Measurements from ENCODE around the gene PHYKPL. TPM values are rescaled to one million over a fixed set of nuclear protein-coding genes. Genes with fewer than 3 reads are reported as not detected.

PHYKPL gene
- total RNA-seq, 1 experiment from 2014 or later = 41.7 TPM

- Mint-ChIP-seq H3K9me3 (no peaks in the 10 kb centered on the region; the same call in 1 of the 2 replicates), H3K36me3 (peaks cover 73% of the 10 kb centered on the region), H3K27ac (no peak overlapping the region), H3K4me3 (no peak overlapping the region), H3K27me3 (ENCODE audit: low read depth) (no peaks in the 10 kb centered on the region), H3K4me1 (peaks cover 13% of the 10 kb centered on the region)
- ChIA-PET POLR2A (interaction anchor here (1.0 kb wide), 1 partner anchor 11 kb away, joined by 4 read pairs; the partner anchor contains the start of gene HNRNPAB), CTCF (interaction anchor here (1.0 to 1.9 kb wide), 3 partner anchors 8 to 139 kb away, joined by 4 to 6 read pairs (median 5); no protein-coding TSS in a partner anchor)
- no peak for ATAC-seq
- no peak for TF ChIP-seq NR1H2 (CRISPR knock-in tag; IDR thresholded peaks at IDR 0.05)
- no peak for TF ChIP-seq SOX15 (CRISPR knock-in tag; IDR thresholded peaks at IDR 0.05)
- no peak for DNase-seq (ENCODE audit: low spot score)
These were observed 17.2 kb downstream of the PHYKPL start for GRCh38 chr5:178215280-178216002.

DNA sequence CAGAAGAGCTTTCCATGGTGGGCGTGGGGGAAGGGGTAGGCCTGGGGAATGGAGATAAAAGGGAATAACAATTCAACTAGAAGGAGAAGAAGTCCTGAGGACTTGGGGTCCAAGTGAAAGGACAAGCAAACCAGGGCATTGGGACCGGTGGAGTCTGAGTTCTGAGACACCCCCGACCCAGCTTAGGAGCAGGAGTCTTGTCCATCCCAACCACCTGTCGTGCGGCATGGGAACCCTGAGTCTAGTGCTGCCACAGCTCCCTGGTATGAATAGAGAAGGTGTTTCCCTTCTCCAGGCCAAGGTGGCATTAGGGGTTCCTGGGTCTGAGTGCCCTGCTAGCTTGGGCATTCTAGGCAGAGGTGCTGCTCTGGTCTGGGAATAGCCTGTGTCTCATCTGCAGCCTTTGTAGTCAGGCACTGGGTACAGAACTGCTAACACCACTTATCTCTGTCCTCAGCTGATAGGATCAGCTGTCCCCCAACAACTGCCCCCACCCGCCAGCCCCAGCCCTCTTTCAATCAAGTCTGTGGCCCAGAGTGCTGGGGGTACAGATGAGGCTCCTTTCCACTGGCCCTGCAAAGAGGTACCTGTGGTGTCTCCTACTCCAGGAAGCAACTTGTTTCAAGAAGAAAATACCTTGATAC lies 18.3 kb downstream of the PHYKPL start:
- no peak overlapping the region for H3K27ac Mint-ChIP-seq
- DNase-seq (ENCODE audit: low spot score) = no peak
- no peak for ATAC-seq
- TF ChIP-seq OVOL2 (CRISPR knock-in tag; IDR thresholded peaks at IDR 0.05; ENCODE audit: borderline replicate concordance) = no peak
- TF ChIP-seq JUN (CRISPR knock-in tag; IDR thresholded peaks at IDR 0.05) = no peak
- peak; percentile 70; the same call in 1 of the 2 replicates for TF ChIP-seq NFATC4 (CRISPR knock-in tag; IDR thresholded peaks at IDR 0.05)
- TF ChIP-seq PRRX2 (CRISPR knock-in tag; IDR thresholded peaks at IDR 0.05) = peak; percentile 11; the same call in 1 of the 2 replicates
- TF ChIP-seq ATF1 (CRISPR knock-in tag; IDR thresholded peaks at IDR 0.05) = no peak
- TF ChIP-seq, protein P1, sequence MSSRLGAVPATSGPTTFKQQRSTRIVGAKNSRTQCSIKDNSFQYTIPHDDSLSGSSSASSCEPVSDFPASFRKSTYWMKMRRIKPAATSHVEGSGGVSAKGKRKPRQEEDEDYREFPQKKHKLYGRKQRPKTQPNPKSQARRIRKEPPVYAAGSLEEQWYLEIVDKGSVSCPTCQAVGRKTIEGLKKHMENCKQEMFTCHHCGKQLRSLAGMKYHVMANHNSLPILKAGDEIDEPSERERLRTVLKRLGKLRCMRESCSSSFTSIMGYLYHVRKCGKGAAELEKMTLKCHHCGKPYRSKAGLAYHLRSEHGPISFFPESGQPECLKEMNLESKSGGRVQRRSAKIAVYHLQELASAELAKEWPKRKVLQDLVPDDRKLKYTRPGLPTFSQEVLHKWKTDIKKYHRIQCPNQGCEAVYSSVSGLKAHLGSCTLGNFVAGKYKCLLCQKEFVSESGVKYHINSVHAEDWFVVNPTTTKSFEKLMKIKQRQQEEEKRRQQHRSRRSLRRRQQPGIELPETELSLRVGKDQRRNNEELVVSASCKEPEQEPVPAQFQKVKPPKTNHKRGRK (CRISPR knock-in tag; IDR thresholded peaks at IDR 0.05; ENCODE audit: borderline replicate concordance) = no peak
- TF ChIP-seq ZNF121 (CRISPR knock-in tag; IDR thresholded peaks at IDR 0.05) = no peak
- TF ChIP-seq, protein P2, sequence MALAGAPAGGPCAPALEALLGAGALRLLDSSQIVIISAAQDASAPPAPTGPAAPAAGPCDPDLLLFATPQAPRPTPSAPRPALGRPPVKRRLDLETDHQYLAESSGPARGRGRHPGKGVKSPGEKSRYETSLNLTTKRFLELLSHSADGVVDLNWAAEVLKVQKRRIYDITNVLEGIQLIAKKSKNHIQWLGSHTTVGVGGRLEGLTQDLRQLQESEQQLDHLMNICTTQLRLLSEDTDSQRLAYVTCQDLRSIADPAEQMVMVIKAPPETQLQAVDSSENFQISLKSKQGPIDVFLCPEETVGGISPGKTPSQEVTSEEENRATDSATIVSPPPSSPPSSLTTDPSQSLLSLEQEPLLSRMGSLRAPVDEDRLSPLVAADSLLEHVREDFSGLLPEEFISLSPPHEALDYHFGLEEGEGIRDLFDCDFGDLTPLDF (CRISPR knock-in tag; IDR thresholded peaks at IDR 0.05) = no peak
- peak; percentile 54; the same call in 1 of the 2 replicates for TF ChIP-seq EMX1 (CRISPR knock-in tag; IDR thresholded peaks at IDR 0.05)
- TF ChIP-seq, protein P3, sequence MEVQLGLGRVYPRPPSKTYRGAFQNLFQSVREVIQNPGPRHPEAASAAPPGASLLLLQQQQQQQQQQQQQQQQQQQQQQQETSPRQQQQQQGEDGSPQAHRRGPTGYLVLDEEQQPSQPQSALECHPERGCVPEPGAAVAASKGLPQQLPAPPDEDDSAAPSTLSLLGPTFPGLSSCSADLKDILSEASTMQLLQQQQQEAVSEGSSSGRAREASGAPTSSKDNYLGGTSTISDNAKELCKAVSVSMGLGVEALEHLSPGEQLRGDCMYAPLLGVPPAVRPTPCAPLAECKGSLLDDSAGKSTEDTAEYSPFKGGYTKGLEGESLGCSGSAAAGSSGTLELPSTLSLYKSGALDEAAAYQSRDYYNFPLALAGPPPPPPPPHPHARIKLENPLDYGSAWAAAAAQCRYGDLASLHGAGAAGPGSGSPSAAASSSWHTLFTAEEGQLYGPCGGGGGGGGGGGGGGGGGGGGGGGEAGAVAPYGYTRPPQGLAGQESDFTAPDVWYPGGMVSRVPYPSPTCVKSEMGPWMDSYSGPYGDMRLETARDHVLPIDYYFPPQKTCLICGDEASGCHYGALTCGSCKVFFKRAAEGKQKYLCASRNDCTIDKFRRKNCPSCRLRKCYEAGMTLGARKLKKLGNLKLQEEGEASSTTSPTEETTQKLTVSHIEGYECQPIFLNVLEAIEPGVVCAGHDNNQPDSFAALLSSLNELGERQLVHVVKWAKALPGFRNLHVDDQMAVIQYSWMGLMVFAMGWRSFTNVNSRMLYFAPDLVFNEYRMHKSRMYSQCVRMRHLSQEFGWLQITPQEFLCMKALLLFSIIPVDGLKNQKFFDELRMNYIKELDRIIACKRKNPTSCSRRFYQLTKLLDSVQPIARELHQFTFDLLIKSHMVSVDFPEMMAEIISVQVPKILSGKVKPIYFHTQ (CRISPR knock-in tag; IDR thresholded peaks at IDR 0.05) = 0 out of 2 replicates have a peak, but pooled peaks have one; percentile 66
- TF ChIP-seq ZNF425 (CRISPR knock-in tag; conservative IDR thresholded peaks at IDR 0.05) = peak; percentile 60; the same call in 1 of the 2 replicates
- no peak for TF ChIP-seq ZNF423 (CRISPR knock-in tag; IDR thresholded peaks at IDR 0.05)
- TF ChIP-seq MXD4 (CRISPR knock-in tag; IDR thresholded peaks at IDR 0.05; ENCODE audit: borderline replicate concordance) = no peak
- H3K4me1 Mint-ChIP-seq = peaks cover 13% of the 10 kb centered on the region
- no peaks in the 10 kb centered on the region; the same call in 1 of the 2 replicates for H3K9me3 Mint-ChIP-seq
- H3K27me3 Mint-ChIP-seq (ENCODE audit: low read depth) = no peaks in the 10 kb centered on the region
- ChIA-PET POLR2A (interaction anchor here (1.3 to 2.2 kb wide), 3 partner anchors 10 to 61 kb away, joined by 3 to 12 read pairs (median 10); partner anchors contain the start of genes HNRNPAB and NHP2), CTCF (interaction anchor here (1.0 to 1.9 kb wide), 4 partner anchors 9 to 138 kb away, joined by 3 to 6 read pairs (median 4); no protein-coding TSS in a partner anchor)
- no peak overlapping the region for H3K4me3 Mint-ChIP-seq
- peaks cover 76% of the 10 kb centered on the region for H3K36me3 Mint-ChIP-seq

Measured in WTC11 (cell line).